ENCODE results near the gene C16orf92. TPM values are rescaled to one million over a fixed set of nuclear protein-coding genes. Genes with fewer than 3 reads are reported as not detected.
A peak's percentile ranks its signal among the peaks of the same experiment; 100 is the strongest.

The C16orf92 gene
- total and polyA plus RNA-seq, 2 experiments from 2014 or later, result 0.34 TPM; not detected in 1

GRCh38 chr16:30004424-30004776 lies 18.6 kb upstream of the C16orf92 start:
- Histone ChIP-seq H3K36me3 (ENCODE audit: insufficient read depth) (no peaks in the 10 kb centered on the region), H3K27me3 (ENCODE audit: insufficient read depth) (peaks cover 4% of the 10 kb centered on the region; the same call in 1 of the 2 replicates), H3K4me2 (no peak overlapping the region), H3K4me3 (no peak overlapping the region), H3F3A (replicated peaks; ENCODE audit: low read depth) (no peaks in the 10 kb centered on the region), H3K27ac (ENCODE audit: low read depth) (no peak overlapping the region), H2AFZ (no peak overlapping the region), H3K4me1 (ENCODE audit: insufficient read depth) (peaks cover 22% of the 10 kb centered on the region), H3K79me2 (replicated peaks; ENCODE audit: insufficient read depth) (no peaks in the 10 kb centered on the region), H4K20me1 (replicated peaks; ENCODE audit: insufficient read depth) (peaks cover 4% of the 10 kb centered on the region; the same call in 1 of the 2 replicates), H3K9me2 (ENCODE audit: insufficient read depth) (no peaks in the 10 kb centered on the region)
- Mint-ChIP-seq H3K27ac (no peak overlapping the region), H3K4me1 (peaks cover 49% of the 10 kb centered on the region), H3K27me3 (ENCODE audit: insufficient read depth, low read depth, poor library complexity) (peaks cover 20% of the 10 kb centered on the region), H3K36me3 (ENCODE audit: low read depth) (peaks cover 13% of the 10 kb centered on the region; the same call in 2 of the 3 replicates), H3K4me3 (no peak overlapping the region), H3K9me3 (no peaks in the 10 kb centered on the region)
- no peak for ATAC-seq
- DNase-seq (ENCODE audit: low spot score), result peak; percentile 30
- no peak for TF ChIP-seq EZH2 (IDR thresholded peaks at IDR 0.05; ENCODE audit: low read depth, unreplicated experiment)
- no peak for TF ChIP-seq EZH2phosphoT487 (IDR thresholded peaks at IDR 0.05; ENCODE audit: unreplicated experiment)
- no peak for TF ChIP-seq POLR2AphosphoS5 (IDR thresholded peaks at IDR 0.05; ENCODE audit: low read depth)
- no peak for TF ChIP-seq ZNF331 (CRISPR knock-in tag; IDR thresholded peaks at IDR 0.05; ENCODE audit: low read depth)
- no peak for TF ChIP-seq NANOG (IDR thresholded peaks at IDR 0.05; ENCODE audit: borderline replicate concordance)
- TF ChIP-seq STAT1 (IDR thresholded peaks at IDR 0.05; ENCODE audit: unreplicated experiment), result no peak
- TF ChIP-seq ETS1 (IDR thresholded peaks at IDR 0.05), result no peak
- no peak for TF ChIP-seq CREB1 (CRISPR knock-in tag; IDR thresholded peaks at IDR 0.05; ENCODE audit: low read depth)
- TF ChIP-seq REST (IDR thresholded peaks at IDR 0.05; ENCODE audit: unreplicated experiment), result no peak
- TF ChIP-seq ZNF462 (CRISPR knock-in tag; IDR thresholded peaks at IDR 0.05), result no peak
- TF ChIP-seq ZNF114 (CRISPR knock-in tag; IDR thresholded peaks at IDR 0.05), result no peak
- no peak for TF ChIP-seq JUNB (IDR thresholded peaks at IDR 0.05; ENCODE audit: unreplicated experiment)
- no peak for TF ChIP-seq CTCF (conservative IDR thresholded peaks at IDR 0.05; ENCODE audit: low read depth in 2 of 2)
